HepG2 (cell line): ENCODE results near the gene CNTD1. TPM values are rescaled to one million over a fixed set of nuclear protein-coding genes. Genes with fewer than 3 reads are reported as not detected.

Experiments
- AKAP8 ChIP-seq: sonication (generic); formaldehyde crosslinking; IDR thresholded peaks from 2 replicates; pipeline ENCODE4 v1.5.1; 2020; ENCODE audit warnings: mild to moderate bottlenecking, missing genetic modification reagents
- CAMTA2 ChIP-seq: sonication (generic); formaldehyde crosslinking; IDR thresholded peaks from 2 replicates; pipeline ENCODE4 v1.4.0; 2020; ENCODE audit warnings: mild to moderate bottlenecking, missing genetic modification reagents, borderline replicate concordance
- ETV5 ChIP-seq: IDR thresholded peaks from 2 replicates; pipeline ENCODE4 v1.6.1; 2018; ENCODE audit warnings: missing biosample characterization, missing genetic modification reagents, inconsistent platforms, borderline replicate concordance
- KLF16 ChIP-seq, 2 experiments: sonication (generic) in 1 of 2; formaldehyde crosslinking in 1 of 2; IDR thresholded peaks; 2 replicates each; pipeline versions ENCODE4 v1.6.1 to v1.8.0; 2016 to 2023; ENCODE audit warnings: missing genetic modification reagents in 2 of 2, missing compliant biosample characterization in 1 of 2
- MIER3 ChIP-seq: IDR thresholded peaks from 2 replicates; pipeline ENCODE4 v1.6.1; 2016; ENCODE audit warnings: missing compliant biosample characterization, borderline replicate concordance
- MXD4 ChIP-seq: IDR thresholded peaks from 2 replicates; pipeline ENCODE4 v1.6.1; 2016; ENCODE audit warnings: mild to moderate bottlenecking, missing biosample characterization, missing genetic modification reagents
- NBN ChIP-seq: fragments of 450-650 bp; conservative IDR thresholded peaks from 2 replicates; pipeline ENCODE4 v1.6.1; 2017
- PTBP1 ChIP-seq: fragments of 200-400 bp; formaldehyde crosslinking; IDR thresholded peaks from 2 replicates; pipeline ENCODE4 v1.6.1; 2018; ENCODE audit warnings: low read length, low read depth; ENCODE audit not compliant: poor library complexity, severe bottlenecking
- SIN3B ChIP-seq: fragments of 150-350 bp; IDR thresholded peaks from 2 replicates; pipeline ENCODE4 v1.6.1; 2014; ENCODE audit warnings: low read length
- SOX5 ChIP-seq: IDR thresholded peaks from 2 replicates; pipeline ENCODE4 v1.6.1; 2016; ENCODE audit warnings: borderline replicate concordance
- ZMAT3 ChIP-seq: sonication (generic); formaldehyde crosslinking; conservative IDR thresholded peaks from 2 replicates; pipeline ENCODE4 v1.7.0; 2021; ENCODE audit warnings: missing genetic modification reagents
- ZNF143 ChIP-seq: sonication (generic); formaldehyde crosslinking; IDR thresholded peaks from 2 replicates; pipeline ENCODE4 v1.4.0; 2020; ENCODE audit warnings: missing genetic modification reagents
- ZNF24 ChIP-seq: fragments of 450-650 bp; IDR thresholded peaks from 2 replicates; pipeline ENCODE4 v1.6.1; 2017; ENCODE audit warnings: antibody characterized with exemption, mild to moderate bottlenecking
- ZNF3 ChIP-seq: IDR thresholded peaks from 2 replicates; pipeline ENCODE4 v1.7.0; 2017; ENCODE audit warnings: inconsistent platforms
- ZNF737 ChIP-seq: sonication (generic); formaldehyde crosslinking; IDR thresholded peaks from 2 replicates; pipeline ENCODE4 v1.5.0; 2020; ENCODE audit warnings: missing genetic modification reagents, mild to moderate bottlenecking, borderline replicate concordance
- polyA plus RNA-seq, 8 experiments: library from polyadenylated mRNA; depleted of rRNA in 3 of 8; stranded (reverse) in 7 of 8; unstranded in 1 of 8; fragments of >200 nt; fragmentation: Illumina TruSeq in 4 of 8; extraction: Trizol in 4 of 8; gene quantifications; 2 replicates each; pipeline versions ENCODE4 v1.2.1 to v1.2.3, GENCODE V29; 2011 to 2016; ENCODE audit warnings: low read depth in 4 of 8, missing spikeins in 1 of 8, mixed read lengths in 1 of 8; ENCODE audit not compliant: insufficient read depth in 1 of 8
- total RNA-seq, 5 experiments: library from RNA; depleted of rRNA; stranded (reverse); fragments of >200 nt; fragmentation: Illumina TruSeq; extraction: Trizol; gene quantifications; 2 replicates each; pipeline ENCODE4 v1.2.3, GENCODE V29; 2016; ENCODE audit warnings: low read depth in 1 of 5
- TF ChIP-seq, protein P1 (sequence below): sonication (generic); formaldehyde crosslinking; conservative IDR thresholded peaks from 2 replicates; pipeline ENCODE4 v1.8.0; 2022; ENCODE audit warnings: low read depth, missing genetic modification reagents
- TF ChIP-seq, protein P2 (sequence below): IDR thresholded peaks from 2 replicates; pipeline ENCODE4 v1.4.0; 2020; ENCODE audit warnings: mild to moderate bottlenecking, missing genetic modification reagents
- TF ChIP-seq, protein P3 (sequence below): sonication (generic); formaldehyde crosslinking; IDR thresholded peaks from 2 replicates; pipeline ENCODE4 v1.4.0; 2020; ENCODE audit warnings: missing genetic modification reagents

Gene CNTD1
- total and polyA plus RNA-seq, 2 of the 13 experiments (the other 11 are each of a cell fraction or from before 2014, with no cell fraction given), result 0.11 to 0.15 TPM

DNA sequence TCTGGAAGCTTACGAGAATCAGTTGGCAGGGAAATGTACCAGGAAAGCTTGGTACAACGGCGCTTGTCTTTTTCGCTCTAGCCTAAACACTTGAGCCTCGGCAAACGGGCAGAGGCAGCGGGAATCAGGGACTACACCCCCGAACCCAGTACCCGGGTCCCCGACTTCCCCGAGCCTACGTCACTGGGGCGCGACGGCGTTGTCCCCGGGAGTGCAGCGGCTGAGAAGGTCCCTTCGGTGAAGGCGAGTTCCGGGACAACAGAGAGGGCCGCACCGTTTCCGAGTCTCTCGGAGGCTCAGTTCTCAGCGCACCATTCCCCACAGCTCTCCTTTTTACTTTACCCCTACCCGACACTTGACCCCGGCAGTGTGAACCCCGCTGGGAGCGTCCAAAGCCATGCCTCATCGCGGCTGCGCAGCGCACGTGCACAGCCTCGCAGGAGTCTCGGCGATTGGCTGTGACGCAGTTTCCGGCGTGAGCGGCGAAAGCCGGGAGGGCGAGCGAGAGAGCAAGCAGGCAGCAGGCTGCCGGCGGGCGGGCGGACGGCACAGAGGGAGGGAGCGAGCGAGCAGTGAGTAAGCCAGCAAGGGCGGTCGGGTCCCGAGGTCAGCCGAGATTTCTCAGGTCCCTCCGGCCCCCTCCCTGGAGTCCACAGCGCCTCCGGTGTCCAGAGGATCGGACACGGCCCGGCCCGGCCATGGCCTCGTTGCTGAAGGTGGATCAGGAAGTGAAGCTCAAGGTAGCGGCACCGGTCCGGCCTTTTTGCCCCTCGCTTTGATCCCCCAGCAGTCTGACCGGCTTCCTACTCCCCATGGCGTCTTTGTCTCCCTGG, 34.5 kb downstream of the CNTD1 start, which contains the start of gene PSME3 (continued):
- peak; percentile 80 for TF ChIP-seq ETV5 (CRISPR knock-in tag)
- peak in 1 of 2 experiments; percentile 92; a peak in 2 of 4 replicates for TF ChIP-seq KLF16 (CRISPR knock-in tag; IDR thresholded peaks at IDR 0.05)
- TF ChIP-seq ZNF24, result no peak; the same call in 1 of the 2 replicates
- TF ChIP-seq NBN, result no peak
- peak; percentile 89 for TF ChIP-seq SIN3B
- TF ChIP-seq AKAP8, result no peak; the same call in 1 of the 2 replicates
- TF ChIP-seq, protein P1, sequence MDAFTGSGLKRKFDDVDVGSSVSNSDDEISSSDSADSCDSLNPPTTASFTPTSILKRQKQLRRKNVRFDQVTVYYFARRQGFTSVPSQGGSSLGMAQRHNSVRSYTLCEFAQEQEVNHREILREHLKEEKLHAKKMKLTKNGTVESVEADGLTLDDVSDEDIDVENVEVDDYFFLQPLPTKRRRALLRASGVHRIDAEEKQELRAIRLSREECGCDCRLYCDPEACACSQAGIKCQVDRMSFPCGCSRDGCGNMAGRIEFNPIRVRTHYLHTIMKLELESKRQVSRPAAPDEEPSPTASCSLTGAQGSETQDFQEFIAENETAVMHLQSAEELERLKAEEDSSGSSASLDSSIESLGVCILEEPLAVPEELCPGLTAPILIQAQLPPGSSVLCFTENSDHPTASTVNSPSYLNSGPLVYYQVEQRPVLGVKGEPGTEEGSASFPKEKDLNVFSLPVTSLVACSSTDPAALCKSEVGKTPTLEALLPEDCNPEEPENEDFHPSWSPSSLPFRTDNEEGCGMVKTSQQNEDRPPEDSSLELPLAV (CRISPR knock-in tag), result peak; percentile 66; the same call in 1 of the 2 replicates
- no peak for TF ChIP-seq PTBP1
- peak; percentile 91; the same call in 1 of the 2 replicates for TF ChIP-seq CAMTA2 (CRISPR knock-in tag)
- TF ChIP-seq SOX5 (CRISPR knock-in tag), result peak; percentile 49; the same call in 1 of the 2 replicates
- peak; percentile 99 for TF ChIP-seq MXD4 (CRISPR knock-in tag)
- peak; percentile 48; the same call in 1 of the 2 replicates for TF ChIP-seq ZNF3 (CRISPR knock-in tag)
- peak; percentile 82 for TF ChIP-seq ZNF143
- TF ChIP-seq, protein P2, sequence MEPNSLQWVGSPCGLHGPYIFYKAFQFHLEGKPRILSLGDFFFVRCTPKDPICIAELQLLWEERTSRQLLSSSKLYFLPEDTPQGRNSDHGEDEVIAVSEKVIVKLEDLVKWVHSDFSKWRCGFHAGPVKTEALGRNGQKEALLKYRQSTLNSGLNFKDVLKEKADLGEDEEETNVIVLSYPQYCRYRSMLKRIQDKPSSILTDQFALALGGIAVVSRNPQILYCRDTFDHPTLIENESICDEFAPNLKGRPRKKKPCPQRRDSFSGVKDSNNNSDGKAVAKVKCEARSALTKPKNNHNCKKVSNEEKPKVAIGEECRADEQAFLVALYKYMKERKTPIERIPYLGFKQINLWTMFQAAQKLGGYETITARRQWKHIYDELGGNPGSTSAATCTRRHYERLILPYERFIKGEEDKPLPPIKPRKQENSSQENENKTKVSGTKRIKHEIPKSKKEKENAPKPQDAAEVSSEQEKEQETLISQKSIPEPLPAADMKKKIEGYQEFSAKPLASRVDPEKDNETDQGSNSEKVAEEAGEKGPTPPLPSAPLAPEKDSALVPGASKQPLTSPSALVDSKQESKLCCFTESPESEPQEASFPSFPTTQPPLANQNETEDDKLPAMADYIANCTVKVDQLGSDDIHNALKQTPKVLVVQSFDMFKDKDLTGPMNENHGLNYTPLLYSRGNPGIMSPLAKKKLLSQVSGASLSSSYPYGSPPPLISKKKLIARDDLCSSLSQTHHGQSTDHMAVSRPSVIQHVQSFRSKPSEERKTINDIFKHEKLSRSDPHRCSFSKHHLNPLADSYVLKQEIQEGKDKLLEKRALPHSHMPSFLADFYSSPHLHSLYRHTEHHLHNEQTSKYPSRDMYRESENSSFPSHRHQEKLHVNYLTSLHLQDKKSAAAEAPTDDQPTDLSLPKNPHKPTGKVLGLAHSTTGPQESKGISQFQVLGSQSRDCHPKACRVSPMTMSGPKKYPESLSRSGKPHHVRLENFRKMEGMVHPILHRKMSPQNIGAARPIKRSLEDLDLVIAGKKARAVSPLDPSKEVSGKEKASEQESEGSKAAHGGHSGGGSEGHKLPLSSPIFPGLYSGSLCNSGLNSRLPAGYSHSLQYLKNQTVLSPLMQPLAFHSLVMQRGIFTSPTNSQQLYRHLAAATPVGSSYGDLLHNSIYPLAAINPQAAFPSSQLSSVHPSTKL (CRISPR knock-in tag), result peak; percentile 69
- TF ChIP-seq MIER3 (CRISPR knock-in tag), result peak; percentile 85
- peak; percentile 97 for TF ChIP-seq ZMAT3 (CRISPR knock-in tag)
- TF ChIP-seq, protein P3, sequence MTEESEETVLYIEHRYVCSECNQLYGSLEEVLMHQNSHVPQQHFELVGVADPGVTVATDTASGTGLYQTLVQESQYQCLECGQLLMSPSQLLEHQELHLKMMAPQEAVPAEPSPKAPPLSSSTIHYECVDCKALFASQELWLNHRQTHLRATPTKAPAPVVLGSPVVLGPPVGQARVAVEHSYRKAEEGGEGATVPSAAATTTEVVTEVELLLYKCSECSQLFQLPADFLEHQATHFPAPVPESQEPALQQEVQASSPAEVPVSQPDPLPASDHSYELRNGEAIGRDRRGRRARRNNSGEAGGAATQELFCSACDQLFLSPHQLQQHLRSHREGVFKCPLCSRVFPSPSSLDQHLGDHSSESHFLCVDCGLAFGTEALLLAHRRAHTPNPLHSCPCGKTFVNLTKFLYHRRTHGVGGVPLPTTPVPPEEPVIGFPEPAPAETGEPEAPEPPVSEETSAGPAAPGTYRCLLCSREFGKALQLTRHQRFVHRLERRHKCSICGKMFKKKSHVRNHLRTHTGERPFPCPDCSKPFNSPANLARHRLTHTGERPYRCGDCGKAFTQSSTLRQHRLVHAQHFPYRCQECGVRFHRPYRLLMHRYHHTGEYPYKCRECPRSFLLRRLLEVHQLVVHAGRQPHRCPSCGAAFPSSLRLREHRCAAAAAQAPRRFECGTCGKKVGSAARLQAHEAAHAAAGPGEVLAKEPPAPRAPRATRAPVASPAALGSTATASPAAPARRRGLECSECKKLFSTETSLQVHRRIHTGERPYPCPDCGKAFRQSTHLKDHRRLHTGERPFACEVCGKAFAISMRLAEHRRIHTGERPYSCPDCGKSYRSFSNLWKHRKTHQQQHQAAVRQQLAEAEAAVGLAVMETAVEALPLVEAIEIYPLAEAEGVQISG (CRISPR knock-in tag), result peak; percentile 95
- peak; percentile 71; the same call in 1 of the 2 replicates for TF ChIP-seq ZNF737 (CRISPR knock-in tag)
